Activated effector memory CD4-positive, alpha-beta T cell treated with anti-CD3 and anti-CD28 coated beads, Interleukin-2, amount 50 U/mL, for 16 hours (primary cell): ENCODE measurements around the gene VSTM5.
"Not testable (repeated sequence)": the region's sequence is repeated elsewhere in the genome, so short reads cannot be mapped to it uniquely, and the experiment has no call there.

Experiments
- DNase-seq: peaks from one replicate; pipeline ENCODE4 v3.0.0-alpha.2; 2020

Gene VSTM5

GRCh38 chr11:93850594-93851018, at the start of gene VSTM5:
TSS of gene VSTM5 (minus strand) at chr11:93850618. CDS start at chr11:93850502, 116 bp downstream.
- DNase-seq = no peak

- no peak for DNase-seq
Measured at GRCh38 chr11:93895106-93895862, 44.9 kb upstream of the VSTM5 start.

GRCh38 chr11:93890391-93891051, 40.1 kb upstream of the VSTM5 start:
- no peak for DNase-seq

GRCh38 chr11:93887111-93887510, 36.7 kb upstream of the VSTM5 start:
- no peak for DNase-seq

GRCh38 chr11:93879114-93879513, 28.7 kb upstream of the VSTM5 start:
- not testable (repeated sequence) for DNase-seq

- no peak for DNase-seq
Measured at GRCh38 chr11:93875637-93876036, 25.2 kb upstream of the VSTM5 start.

GRCh38 chr11:93871526-93871925, 21.1 kb upstream of the VSTM5 start:
- no peak for DNase-seq

DNA sequence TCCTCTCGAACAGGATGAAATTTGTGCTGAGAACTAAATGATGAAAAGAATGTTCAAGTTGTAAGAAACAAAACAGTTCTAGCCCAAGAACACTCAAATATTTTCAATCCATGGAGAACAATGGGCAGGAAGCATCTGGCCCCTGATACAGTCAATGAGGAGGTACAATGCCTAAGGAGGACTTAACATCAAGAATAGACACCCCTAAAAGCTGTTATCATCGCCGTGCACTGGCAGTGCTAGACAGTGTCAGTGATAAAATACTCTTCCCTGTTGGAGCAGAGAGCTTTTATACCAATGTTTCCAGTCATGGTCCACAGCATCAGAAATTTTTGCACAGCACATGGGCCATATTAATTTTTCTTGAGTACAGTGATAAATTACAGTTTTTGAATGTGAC, 20.2 kb upstream of the VSTM5 start:
- no peak for DNase-seq

DNA sequence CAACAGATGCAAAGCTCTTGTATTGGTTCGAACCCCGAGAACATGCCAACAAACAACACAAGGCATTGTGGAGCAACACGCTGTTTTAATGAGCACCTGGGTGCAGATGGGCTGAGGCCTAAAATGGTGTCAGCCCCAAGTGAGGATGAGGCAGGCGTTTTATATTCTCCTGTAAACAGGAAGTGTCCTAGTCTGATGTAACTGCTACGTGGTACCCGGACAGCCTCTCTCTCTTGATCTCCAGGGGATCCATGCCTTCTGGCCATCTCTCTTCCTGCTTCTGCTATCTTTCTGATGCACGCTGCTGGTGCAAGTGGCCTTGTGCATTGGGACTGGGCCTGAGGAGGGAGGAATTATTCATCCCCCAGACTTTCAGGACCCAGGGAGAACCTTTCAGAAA, 19.4 kb upstream of the VSTM5 start:
- DNase-seq = no peak

DNA sequence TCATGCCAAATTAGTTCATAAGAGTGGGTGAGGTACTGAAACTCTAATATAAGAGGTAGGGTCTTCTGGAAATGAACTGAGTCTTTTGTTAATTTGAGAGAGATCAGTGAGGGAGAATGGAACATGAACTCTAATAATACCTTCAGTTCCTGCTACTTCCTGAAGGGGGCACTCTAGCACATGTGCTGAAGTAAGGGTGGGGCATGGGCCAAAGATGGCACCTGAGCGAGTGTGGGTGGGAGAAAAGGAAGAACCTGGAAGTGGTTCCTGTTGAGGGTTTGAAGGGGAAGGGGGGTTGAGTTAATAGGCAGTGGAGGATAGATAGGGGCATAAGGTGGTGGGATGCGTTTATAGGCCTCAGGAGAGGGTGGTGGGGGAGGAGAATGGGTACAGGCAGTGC, 18.0 kb upstream of the VSTM5 start:
- DNase-seq = not testable (repeated sequence)

DNA sequence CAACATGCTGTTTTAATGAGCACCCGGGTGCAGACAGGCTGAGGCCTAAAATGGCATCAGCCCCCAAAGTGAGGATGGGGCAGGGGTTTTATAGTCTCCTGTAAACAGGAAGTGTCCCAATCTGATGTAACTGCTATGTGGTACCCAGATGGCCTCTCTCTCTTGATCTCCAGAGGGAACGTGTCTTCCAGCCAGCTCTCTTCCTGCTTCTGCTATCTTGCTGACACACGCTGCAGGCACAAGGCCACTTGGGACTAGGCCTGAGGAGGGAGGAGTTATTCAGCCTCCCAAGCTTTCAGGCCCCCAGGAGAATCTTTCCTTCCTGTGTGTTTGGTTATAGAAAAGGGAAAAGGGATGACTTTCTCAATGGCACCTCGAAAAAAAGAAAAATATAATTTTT, 11.4 kb upstream of the VSTM5 start:
- no peak for DNase-seq

DNA sequence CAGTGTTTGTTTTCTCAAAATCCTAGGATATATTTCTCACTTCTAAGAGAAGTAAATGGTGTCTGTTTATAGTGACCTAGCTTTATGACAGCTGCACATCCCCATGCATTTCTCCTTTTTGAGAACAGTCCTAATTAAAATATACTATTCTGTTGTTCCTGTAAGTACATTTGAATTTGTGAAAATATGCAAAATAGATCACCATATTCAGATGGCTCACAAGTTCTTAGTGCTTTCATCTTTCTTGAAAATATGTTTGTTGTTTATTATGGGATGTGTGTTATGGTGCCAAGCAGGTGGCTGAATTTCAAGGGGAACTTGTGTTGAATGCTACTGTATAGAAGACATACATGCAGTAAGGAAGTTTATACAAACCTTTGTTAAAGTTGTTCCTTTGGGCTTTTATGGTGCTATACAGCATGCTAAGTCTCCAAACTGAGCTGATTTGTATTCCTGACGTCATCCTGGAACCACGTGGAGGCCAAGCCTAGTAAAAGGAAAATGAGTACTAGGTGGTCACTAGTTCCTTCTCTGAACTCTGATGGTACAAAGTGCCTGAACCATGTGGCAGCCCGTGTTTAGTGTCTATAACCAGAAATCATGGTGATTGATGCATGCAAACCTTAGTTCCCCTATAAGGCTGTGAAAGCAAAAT, 7.8 kb upstream of the VSTM5 start:
- DNase-seq = no peak

DNA sequence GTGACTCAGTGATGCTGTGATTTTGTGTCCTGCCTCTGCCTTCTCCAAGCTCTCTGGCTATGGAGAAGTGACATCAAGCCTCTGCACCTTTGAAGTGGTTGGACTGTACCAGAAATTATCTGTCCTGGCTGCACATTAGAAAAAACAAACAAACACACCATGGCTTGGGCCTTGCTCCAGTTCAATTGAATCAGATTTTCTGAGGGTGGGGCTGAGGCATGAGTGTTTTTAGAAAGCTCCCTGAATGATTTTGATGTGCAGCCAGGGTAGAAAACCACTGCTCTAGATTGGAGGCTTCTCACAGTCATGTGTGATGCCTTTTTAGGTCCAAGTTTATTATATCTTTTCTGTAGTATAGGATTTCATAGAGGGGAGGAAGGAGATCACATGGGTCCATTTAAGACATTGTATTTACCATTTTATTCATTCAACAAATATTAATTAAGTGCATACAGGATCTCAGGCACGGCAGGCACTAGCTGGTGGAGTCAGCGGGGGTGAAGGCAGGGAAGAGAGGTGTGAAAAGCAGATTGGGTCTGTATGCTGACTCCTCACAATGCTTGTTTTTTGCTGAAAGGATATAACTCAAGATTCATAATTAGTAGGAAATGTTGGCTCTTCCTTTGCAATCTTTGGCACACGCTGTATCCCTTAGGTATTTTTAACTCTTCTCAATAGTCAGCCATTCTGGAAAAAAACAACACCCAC, 7.1 kb upstream of the VSTM5 start:
- no peak for DNase-seq

- no peak for DNase-seq
Measured at GRCh38 chr11:93852242-93852641, 1.8 kb upstream of the VSTM5 start.

- no peak for DNase-seq
Measured at GRCh38 chr11:93849751-93850593, 446 bp downstream of the VSTM5 start.

GRCh38 chr11:93849201-93849600, 1.2 kb downstream of the VSTM5 start:
- DNase-seq = no peak

- no peak for DNase-seq
Measured at GRCh38 chr11:93846411-93846810, 4.0 kb downstream of the VSTM5 start.

DNA sequence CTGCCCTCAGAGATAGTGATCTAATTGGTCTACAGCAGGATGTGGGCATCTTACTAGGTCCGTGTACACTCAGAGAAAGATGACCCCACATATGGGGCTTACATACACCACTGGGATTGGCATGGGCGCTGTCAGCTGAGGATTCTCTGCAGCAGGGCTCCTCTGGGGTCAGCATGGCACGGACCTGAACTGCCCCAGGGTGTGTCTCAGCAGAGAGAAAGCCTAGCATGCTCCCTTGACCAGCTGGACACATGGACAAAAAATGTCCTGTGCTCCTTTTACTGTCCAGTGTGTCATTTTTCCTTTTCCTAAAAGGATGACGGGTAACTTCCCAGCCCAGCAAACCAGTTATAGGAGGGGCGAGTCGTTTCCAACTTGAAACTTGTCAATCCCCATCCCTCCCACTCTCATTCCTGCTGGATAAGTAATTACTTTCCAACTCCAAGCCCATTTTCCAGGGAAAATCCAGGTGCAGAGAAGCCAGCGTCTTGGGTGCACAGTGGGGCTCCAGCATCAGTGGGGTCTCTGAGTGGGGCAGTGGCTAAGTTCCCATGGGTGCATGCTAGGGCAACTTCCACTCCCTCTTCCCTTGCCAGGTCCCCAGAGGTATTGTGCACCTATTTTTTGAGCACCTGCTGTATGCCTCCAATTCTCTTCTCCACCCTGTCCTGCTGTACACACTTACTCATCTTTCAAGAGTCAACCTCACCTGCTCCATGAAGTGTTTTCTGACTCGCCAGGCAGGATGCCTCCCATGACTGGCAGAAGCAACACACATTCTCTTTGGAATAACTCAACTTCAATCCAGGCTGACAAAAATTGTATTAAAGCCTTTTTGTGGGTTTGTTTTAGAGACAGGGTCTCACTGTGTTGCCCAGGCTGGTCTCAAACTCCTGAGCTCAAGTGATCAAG, 5.0 kb downstream of the VSTM5 start:
- no peak for DNase-seq

GRCh38 chr11:93844568-93844967, 5.8 kb downstream of the VSTM5 start:
- DNase-seq = no peak

- DNase-seq = no peak
Measured at GRCh38 chr11:93843906-93844305, 6.5 kb downstream of the VSTM5 start.

DNA sequence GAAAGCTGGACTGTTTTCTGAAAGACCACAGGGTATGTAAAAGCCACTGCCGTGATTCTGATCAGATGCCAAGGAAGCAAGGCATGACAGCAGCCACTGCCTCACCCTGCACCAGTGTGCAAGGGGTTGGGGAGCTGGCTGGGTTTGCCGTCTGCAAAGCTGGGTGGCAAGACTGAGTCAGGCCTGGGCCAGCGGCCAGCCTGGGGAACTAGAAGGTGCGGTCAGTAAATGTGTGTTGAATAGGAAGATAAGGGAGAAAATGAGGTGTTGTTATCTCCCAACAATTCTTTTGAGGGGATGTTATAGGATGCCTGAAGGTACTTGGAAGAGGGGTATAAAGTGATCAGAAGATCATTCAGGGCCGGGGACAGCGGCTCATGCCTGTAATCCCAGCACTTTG, 8.0 kb downstream of the VSTM5 start:
- DNase-seq = no peak
